ENCODE measurements around the gene TEX48. TPM values are rescaled to one million over a fixed set of nuclear protein-coding genes. Genes with fewer than 3 reads are reported as not detected.

The TEX48 gene
- total RNA-seq, 1 donor from 2014 or later, result not detected

GRCh38 chr9:114633438-114634089, 48.4 kb downstream of the TEX48 start:
- no peak for TF ChIP-seq CTCF (IDR thresholded peaks at IDR 0.05)
- TF ChIP-seq EZH2 (IDR thresholded peaks at IDR 0.05), result no peak
- no peak for TF ChIP-seq EZH2phosphoT487 (IDR thresholded peaks at IDR 0.05)
- Mint-ChIP-seq H3K27me3 (ENCODE audit: insufficient read depth, low read depth) (no peaks in the 10 kb centered on the region), H3K36me3 (peaks cover 2% of the 10 kb centered on the region), H3K9me3 (no peaks in the 10 kb centered on the region), H3K27ac (no peak overlapping the region), H3K4me1 (no peaks in the 10 kb centered on the region), H3K4me3 (no peak overlapping the region)
- no peak overlapping the region for H3K4me3 ChIP-seq
- H3K27me3 ChIP-seq, result no peaks in the 10 kb centered on the region
- no peaks in the 10 kb centered on the region for H3K9me3 ChIP-seq (ENCODE audit: low read depth)
- H2AFZ ChIP-seq (replicated peaks), result no peak overlapping the region
- no peak overlapping the region for H3K27ac ChIP-seq
- H3K79me2 ChIP-seq (ENCODE audit: low read depth), result no peaks in the 10 kb centered on the region
- no peaks in the 10 kb centered on the region for H4K20me1 ChIP-seq (ENCODE audit: low read depth)
- H3F3A ChIP-seq (ENCODE audit: low read depth), result no peaks in the 10 kb centered on the region
- no peak for DNase-seq (ENCODE audit: low spot score)
- no peaks in the 10 kb centered on the region for H3K4me1 ChIP-seq
- H3K4me2 ChIP-seq, result no peak overlapping the region
- H3K9ac ChIP-seq, result no peak overlapping the region
- H3K36me3 ChIP-seq, result no peaks in the 10 kb centered on the region

GRCh38 chr9:114631166-114631565, 50.8 kb downstream of the TEX48 start:
- H2AFZ ChIP-seq (replicated peaks), result no peak overlapping the region
- Mint-ChIP-seq H3K27me3 (ENCODE audit: insufficient read depth, low read depth) (no peaks in the 10 kb centered on the region), H3K4me1 (no peaks in the 10 kb centered on the region), H3K27ac (no peak overlapping the region), H3K36me3 (peaks cover 2% of the 10 kb centered on the region), H3K9me3 (no peaks in the 10 kb centered on the region), H3K4me3 (no peak overlapping the region)
- H3K9ac ChIP-seq, result no peak overlapping the region
- no peaks in the 10 kb centered on the region for H3K36me3 ChIP-seq
- H3K9me3 ChIP-seq (ENCODE audit: low read depth), result no peaks in the 10 kb centered on the region
- no peaks in the 10 kb centered on the region for H3K79me2 ChIP-seq (ENCODE audit: low read depth)
- DNase-seq (ENCODE audit: low spot score), result no peak
- no peaks in the 10 kb centered on the region for H3F3A ChIP-seq (ENCODE audit: low read depth)
- no peak for TF ChIP-seq EZH2 (IDR thresholded peaks at IDR 0.05)
- no peak for TF ChIP-seq CTCF (IDR thresholded peaks at IDR 0.05)
- TF ChIP-seq EZH2phosphoT487 (IDR thresholded peaks at IDR 0.05), result no peak
- no peaks in the 10 kb centered on the region for H4K20me1 ChIP-seq (ENCODE audit: low read depth)
- H3K4me2 ChIP-seq, result no peak overlapping the region
- no peaks in the 10 kb centered on the region for H3K27me3 ChIP-seq
- H3K4me3 ChIP-seq, result no peak overlapping the region
- no peaks in the 10 kb centered on the region for H3K4me1 ChIP-seq
- no peak overlapping the region for H3K27ac ChIP-seq

GRCh38 chr9:114629563-114630090, 52.4 kb downstream of the TEX48 start:
- Mint-ChIP-seq H3K27me3 (ENCODE audit: insufficient read depth, low read depth) (no peaks in the 10 kb centered on the region), H3K27ac (no peak overlapping the region), H3K4me3 (no peak overlapping the region), H3K9me3 (no peaks in the 10 kb centered on the region), H3K4me1 (no peaks in the 10 kb centered on the region), H3K36me3 (no peaks in the 10 kb centered on the region)
- no peaks in the 10 kb centered on the region for H3K79me2 ChIP-seq (ENCODE audit: low read depth)
- no peak for TF ChIP-seq CTCF (IDR thresholded peaks at IDR 0.05)
- TF ChIP-seq EZH2 (IDR thresholded peaks at IDR 0.05), result no peak
- TF ChIP-seq EZH2phosphoT487 (IDR thresholded peaks at IDR 0.05), result no peak
- no peaks in the 10 kb centered on the region for H4K20me1 ChIP-seq (ENCODE audit: low read depth)
- H3F3A ChIP-seq (ENCODE audit: low read depth), result no peaks in the 10 kb centered on the region
- no peaks in the 10 kb centered on the region for H3K4me1 ChIP-seq
- H3K9me3 ChIP-seq (ENCODE audit: low read depth), result no peaks in the 10 kb centered on the region
- no peak overlapping the region for H2AFZ ChIP-seq (replicated peaks)
- no peak overlapping the region for H3K9ac ChIP-seq
- no peak overlapping the region for H3K4me2 ChIP-seq
- no peak overlapping the region for H3K4me3 ChIP-seq
- no peak overlapping the region for H3K27ac ChIP-seq
- no peaks in the 10 kb centered on the region for H3K36me3 ChIP-seq
- DNase-seq (ENCODE audit: low spot score), result no peak
- no peaks in the 10 kb centered on the region for H3K27me3 ChIP-seq
